Activated CD8-positive, alpha-beta T cell treated with anti-CD3 and anti-CD28 coated beads for 36 hours (primary cell): Measurements from ENCODE around the gene NKX2-3. TPM values are rescaled to one million over a fixed set of nuclear protein-coding genes. Genes with fewer than 3 reads are reported as not detected.

ENCODE experiments used
- ATAC-seq: fragments of 200-7000 bp; cut with Tn5 transposase; one replicate; pipeline ENCODE4 v1.10.0; 2021; ENCODE audit warnings: mild to moderate bottlenecking, moderate library complexity
- CTCF ChIA-PET: fragments of 350-600 bp; sonication (Branson Sonifier 250); formaldehyde crosslinking; loops from one replicate; lab custom pipeline; 2021; ENCODE audit warnings: antibody characterized with exemption; lab: Charles Lee
- POLR2A ChIA-PET: fragments of 350-600 bp; sonication (Branson Sonifier 250); formaldehyde crosslinking; loops from one replicate; lab custom pipeline; 2021; ENCODE audit warnings: antibody characterized with exemption; lab: Charles Lee
- DNase-seq: peaks from one replicate; pipeline ENCODE4 v3.0.0-alpha.2; 2020
- H3K27ac Mint-ChIP-seq: one replicate; pipeline ENCODE4 v1.8.0; 2021; ENCODE audit warnings: mild to moderate bottlenecking, mixed read lengths
- H3K27me3 Mint-ChIP-seq: one replicate; pipeline ENCODE4 v1.8.0; 2021; ENCODE audit warnings: mixed read lengths
- H3K36me3 Mint-ChIP-seq: one replicate; pipeline ENCODE4 v1.8.0; 2021; ENCODE audit warnings: low read depth, mixed read lengths
- H3K4me1 Mint-ChIP-seq: one replicate; pipeline ENCODE4 v1.8.0; 2021; ENCODE audit warnings: low read depth, mixed read lengths
- H3K4me3 Mint-ChIP-seq: one replicate; pipeline ENCODE4 v1.8.0; 2021; ENCODE audit warnings: mild to moderate bottlenecking, moderate library complexity, mixed read lengths
- H3K9me3 Mint-ChIP-seq: one replicate; pipeline ENCODE4 v1.8.0; 2021; ENCODE audit warnings: mixed read lengths
- intact Hi-C: fragments of 100-400 bp; cut with micrococcal nuclease; formaldehyde crosslinking; loops from one replicate; pipeline ENCODE4 v1.10.0; 2022
- total RNA-seq, 2 experiments: library from RNA; stranded (reverse); gene quantifications; one replicate each; pipeline ENCODE4 v1.2.3, GENCODE V29; 2021
- TF ChIP-seq, protein P1 (sequence below): fragments of 200-600 bp; IDR thresholded peaks from one replicate; pipeline ENCODE4 v1.8.0; 2022; ENCODE audit warnings: antibody characterized with exemption, mild to moderate bottlenecking

NKX2-3 gene
- total RNA-seq, 2 experiments from 2014 or later = not detected

DNA sequence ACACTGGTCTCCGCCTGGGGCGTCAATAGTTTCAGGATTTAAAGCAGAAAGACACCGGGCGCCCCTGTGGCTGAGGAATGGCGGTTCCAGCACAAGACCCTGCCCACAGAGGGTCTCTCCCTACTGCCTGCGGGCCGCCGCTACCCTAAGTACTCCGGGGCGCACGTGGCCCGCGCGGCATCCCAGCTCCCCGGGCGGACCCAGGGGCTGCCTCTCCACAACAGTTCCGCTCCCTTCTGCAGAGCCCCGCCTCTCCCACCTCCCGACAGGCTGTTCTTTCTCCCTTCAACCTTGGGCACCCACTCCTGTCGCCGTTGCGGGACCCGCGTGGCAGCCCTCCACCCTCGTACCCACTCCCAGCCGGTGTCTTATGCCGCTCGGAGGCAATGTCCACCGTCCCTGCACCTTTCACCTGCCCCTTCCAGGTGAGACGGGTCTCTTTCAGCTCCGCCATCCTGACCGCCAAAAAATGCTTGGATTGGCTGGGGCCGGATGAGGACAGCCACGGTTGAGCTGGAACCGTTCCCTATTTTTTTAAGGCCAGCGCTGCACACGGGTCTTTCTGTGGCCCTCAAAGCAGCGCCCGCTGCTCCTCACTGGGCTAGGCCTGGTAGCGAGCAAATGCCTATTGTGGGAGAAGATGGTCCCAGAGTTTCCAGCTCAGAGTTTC, 1.6 kb upstream of the NKX2-3 start:
- TF ChIP-seq, protein P1, sequence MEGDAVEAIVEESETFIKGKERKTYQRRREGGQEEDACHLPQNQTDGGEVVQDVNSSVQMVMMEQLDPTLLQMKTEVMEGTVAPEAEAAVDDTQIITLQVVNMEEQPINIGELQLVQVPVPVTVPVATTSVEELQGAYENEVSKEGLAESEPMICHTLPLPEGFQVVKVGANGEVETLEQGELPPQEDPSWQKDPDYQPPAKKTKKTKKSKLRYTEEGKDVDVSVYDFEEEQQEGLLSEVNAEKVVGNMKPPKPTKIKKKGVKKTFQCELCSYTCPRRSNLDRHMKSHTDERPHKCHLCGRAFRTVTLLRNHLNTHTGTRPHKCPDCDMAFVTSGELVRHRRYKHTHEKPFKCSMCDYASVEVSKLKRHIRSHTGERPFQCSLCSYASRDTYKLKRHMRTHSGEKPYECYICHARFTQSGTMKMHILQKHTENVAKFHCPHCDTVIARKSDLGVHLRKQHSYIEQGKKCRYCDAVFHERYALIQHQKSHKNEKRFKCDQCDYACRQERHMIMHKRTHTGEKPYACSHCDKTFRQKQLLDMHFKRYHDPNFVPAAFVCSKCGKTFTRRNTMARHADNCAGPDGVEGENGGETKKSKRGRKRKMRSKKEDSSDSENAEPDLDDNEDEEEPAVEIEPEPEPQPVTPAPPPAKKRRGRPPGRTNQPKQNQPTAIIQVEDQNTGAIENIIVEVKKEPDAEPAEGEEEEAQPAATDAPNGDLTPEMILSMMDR = no peak
- intact Hi-C loops = no loop called here
- CTCF ChIA-PET = interaction anchor here (2.2 kb wide), 1 partner anchor 95 kb away, joined by 7 read pairs; no protein-coding TSS in a partner anchor
- DNase-seq = no peak
- Mint-ChIP-seq H3K27me3 (peaks cover 88% of the 10 kb centered on the region), H3K27ac (no peak overlapping the region), H3K36me3 (no peaks in the 10 kb centered on the region), H3K4me3 (no peak overlapping the region), H3K4me1 (peaks cover 36% of the 10 kb centered on the region), H3K9me3 (peaks cover 2% of the 10 kb centered on the region)
- POLR2A ChIA-PET = no interaction called here
- ATAC-seq = no peak

- intact Hi-C loops = no loop called here
- H3K36me3 Mint-ChIP-seq = no peaks in the 10 kb centered on the region
- peaks cover 42% of the 10 kb centered on the region for H3K4me1 Mint-ChIP-seq
- ATAC-seq (no peak), DNase-seq (no peak)
- peak overlapping the region; percentile 5 for H3K4me3 Mint-ChIP-seq
- no peak overlapping the region for H3K27ac Mint-ChIP-seq
- ChIA-PET CTCF (interaction anchor here (2.2 kb wide), 1 partner anchor 96 kb away, joined by 7 read pairs; no protein-coding TSS in a partner anchor), POLR2A (interaction anchor here (1.1 kb wide), 1 partner anchor 9 kb away, joined by 3 read pairs; no protein-coding TSS in a partner anchor)
- TF ChIP-seq, protein P1 = no peak
- H3K27me3 Mint-ChIP-seq = peaks cover 87% of the 10 kb centered on the region
- peaks cover 2% of the 10 kb centered on the region for H3K9me3 Mint-ChIP-seq
These were observed 797 bp upstream of the NKX2-3 start for GRCh38 chr10:99531696-99532593.

- peaks cover 35% of the 10 kb centered on the region for H3K4me1 Mint-ChIP-seq
- H3K27ac Mint-ChIP-seq = no peak overlapping the region
- ChIA-PET CTCF (interaction anchor here (2.2 kb wide), 1 partner anchor 98 kb away, joined by 7 read pairs; no protein-coding TSS in a partner anchor), POLR2A (no interaction called here)
- H3K4me3 Mint-ChIP-seq = no peak overlapping the region
- peaks cover 90% of the 10 kb centered on the region for H3K27me3 Mint-ChIP-seq
- no peaks in the 10 kb centered on the region for H3K36me3 Mint-ChIP-seq
- ATAC-seq (no peak), DNase-seq (no peak)
- H3K9me3 Mint-ChIP-seq = peaks cover 2% of the 10 kb centered on the region
- intact Hi-C loops = no loop called here
- TF ChIP-seq, protein P1 = no peak
These were observed 1.0 kb downstream of the NKX2-3 start for GRCh38 chr10:99533496-99534449.

DNA sequence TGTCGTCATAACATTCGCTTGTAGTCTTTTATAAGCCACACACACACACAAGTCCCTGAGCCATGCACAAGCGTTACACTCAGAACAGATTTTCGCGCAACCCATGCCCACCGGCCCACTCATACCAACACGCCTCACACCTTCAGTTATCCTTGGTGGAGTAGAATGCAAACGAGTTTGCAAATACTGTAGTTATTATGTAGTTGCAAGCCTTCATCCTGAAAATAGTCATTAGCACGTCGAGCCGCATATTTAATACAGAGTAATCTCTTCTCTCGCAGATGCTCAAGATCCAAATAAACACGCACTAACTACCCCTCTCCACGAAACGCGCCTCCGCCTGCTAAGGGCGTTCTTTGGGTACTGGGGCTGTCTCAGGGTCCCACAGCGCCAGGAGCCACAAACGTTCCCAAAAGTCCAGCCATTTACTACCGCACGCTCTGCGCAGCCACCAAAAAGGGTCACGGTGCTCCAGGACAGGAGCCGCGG, 1.8 kb downstream of the NKX2-3 start:
- intact Hi-C loops = no loop called here
- Mint-ChIP-seq H3K4me3 (no peak overlapping the region), H3K27ac (no peak overlapping the region), H3K27me3 (peaks cover 89% of the 10 kb centered on the region), H3K9me3 (peaks cover 2% of the 10 kb centered on the region), H3K36me3 (no peaks in the 10 kb centered on the region), H3K4me1 (peaks cover 33% of the 10 kb centered on the region)
- POLR2A ChIA-PET = no interaction called here
- ATAC-seq (no peak), DNase-seq (no peak)
- CTCF ChIA-PET = interaction anchor here (1.6 kb wide), 2 partner anchors 11 to 98 kb away, joined by 3 to 7 read pairs; no protein-coding TSS in a partner anchor
- TF ChIP-seq, protein P1 = no peak
